ENCODE measurements around the gene RAD51AP2.
A peak's percentile ranks its signal among the peaks of the same experiment; 100 is the strongest.
"Not testable (repeated sequence)": the region's sequence is repeated elsewhere in the genome, so short reads cannot be mapped to it uniquely, and the experiment has no call there.

The RAD51AP2 gene

GRCh38 chr2:17518212-17519154 is at the start of gene RAD51AP2:
TSS of gene RAD51AP2 (minus strand) at chr2:17518440. CDS start at chr2:17518415, 25 bp downstream.
- peak; percentile 94 for DNase-seq
- Mint-ChIP-seq H3K27ac (peak within 1 kb of the TSS; percentile 62), H3K36me3 (ENCODE audit: low read depth) (no peaks in the 10 kb centered on the region), H3K27me3 (ENCODE audit: low read depth, poor library complexity) (no peaks in the 10 kb centered on the region), H3K4me1 (peaks cover 27% of the 10 kb centered on the region), H3K4me3 (peak within 1 kb of the TSS; percentile 85), H3K9me3 (no peaks in the 10 kb centered on the region)
- TF ChIP-seq, protein P1, sequence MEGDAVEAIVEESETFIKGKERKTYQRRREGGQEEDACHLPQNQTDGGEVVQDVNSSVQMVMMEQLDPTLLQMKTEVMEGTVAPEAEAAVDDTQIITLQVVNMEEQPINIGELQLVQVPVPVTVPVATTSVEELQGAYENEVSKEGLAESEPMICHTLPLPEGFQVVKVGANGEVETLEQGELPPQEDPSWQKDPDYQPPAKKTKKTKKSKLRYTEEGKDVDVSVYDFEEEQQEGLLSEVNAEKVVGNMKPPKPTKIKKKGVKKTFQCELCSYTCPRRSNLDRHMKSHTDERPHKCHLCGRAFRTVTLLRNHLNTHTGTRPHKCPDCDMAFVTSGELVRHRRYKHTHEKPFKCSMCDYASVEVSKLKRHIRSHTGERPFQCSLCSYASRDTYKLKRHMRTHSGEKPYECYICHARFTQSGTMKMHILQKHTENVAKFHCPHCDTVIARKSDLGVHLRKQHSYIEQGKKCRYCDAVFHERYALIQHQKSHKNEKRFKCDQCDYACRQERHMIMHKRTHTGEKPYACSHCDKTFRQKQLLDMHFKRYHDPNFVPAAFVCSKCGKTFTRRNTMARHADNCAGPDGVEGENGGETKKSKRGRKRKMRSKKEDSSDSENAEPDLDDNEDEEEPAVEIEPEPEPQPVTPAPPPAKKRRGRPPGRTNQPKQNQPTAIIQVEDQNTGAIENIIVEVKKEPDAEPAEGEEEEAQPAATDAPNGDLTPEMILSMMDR (IDR thresholded peaks at IDR 0.05): no peak

DNA sequence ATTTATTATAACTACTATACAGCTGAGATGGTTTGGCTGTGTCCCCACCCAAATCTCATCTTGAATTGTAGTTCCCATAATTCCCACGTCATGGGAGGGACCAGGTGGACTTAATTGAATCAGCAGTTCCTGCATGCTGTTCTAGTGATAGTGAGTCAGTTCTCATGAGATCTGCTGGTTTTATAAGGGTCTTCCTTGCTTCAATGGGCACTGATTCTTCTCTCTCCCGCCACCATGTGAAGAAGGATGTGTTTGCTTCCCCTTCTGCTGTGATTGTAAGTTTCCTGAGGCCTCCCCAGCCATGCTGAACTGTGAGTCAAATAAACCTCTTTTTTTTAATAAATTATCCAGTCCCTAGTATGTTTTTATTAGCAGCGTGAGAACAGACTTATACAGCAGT is 47.5 kb upstream of the RAD51AP2 start:
- H3K27ac Mint-ChIP-seq; DNase-seq; H3K4me3 Mint-ChIP-seq; H3K36me3 Mint-ChIP-seq (ENCODE audit: low read depth); H3K27me3 Mint-ChIP-seq (ENCODE audit: low read depth, poor library complexity); H3K4me1 Mint-ChIP-seq; H3K9me3 Mint-ChIP-seq: not testable (repeated sequence)

DNA sequence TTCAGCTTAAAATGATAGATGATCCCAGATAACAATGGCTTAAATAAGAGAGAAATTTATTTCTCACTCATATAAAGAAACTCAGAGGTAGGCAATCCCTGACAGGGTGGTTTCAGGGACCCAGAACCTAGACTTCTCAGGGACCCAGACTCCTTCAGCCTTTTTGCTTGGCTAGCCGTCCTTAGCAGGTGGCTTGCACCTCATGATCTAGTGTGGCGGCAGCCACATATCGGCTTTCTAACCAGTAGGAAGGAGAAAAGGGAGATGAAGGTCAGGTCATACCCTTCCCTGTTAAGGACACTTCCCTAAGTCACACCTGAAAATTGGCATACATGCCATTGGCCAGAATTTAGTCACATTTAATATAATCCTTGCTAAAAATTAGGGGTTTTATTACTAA is 40.6 kb upstream of the RAD51AP2 start:
- Mint-ChIP-seq H3K9me3 (no peaks in the 10 kb centered on the region), H3K27ac (no peak overlapping the region), H3K27me3 (ENCODE audit: low read depth, poor library complexity) (peaks cover 3% of the 10 kb centered on the region), H3K36me3 (ENCODE audit: low read depth) (no peaks in the 10 kb centered on the region), H3K4me1 (peaks cover 9% of the 10 kb centered on the region), H3K4me3 (no peak overlapping the region)
- TF ChIP-seq, protein P1 (IDR thresholded peaks at IDR 0.05): no peak
- DNase-seq: no peak

GRCh38 chr2:17558053-17558452 is 39.8 kb upstream of the RAD51AP2 start:
- Mint-ChIP-seq H3K4me1 (peaks cover 9% of the 10 kb centered on the region), H3K9me3 (no peaks in the 10 kb centered on the region), H3K27ac (no peak overlapping the region), H3K27me3 (ENCODE audit: low read depth, poor library complexity) (peaks cover 3% of the 10 kb centered on the region), H3K36me3 (ENCODE audit: low read depth) (no peaks in the 10 kb centered on the region), H3K4me3 (no peak overlapping the region)
- no peak for DNase-seq
- TF ChIP-seq, protein P1 (IDR thresholded peaks at IDR 0.05): no peak

DNA sequence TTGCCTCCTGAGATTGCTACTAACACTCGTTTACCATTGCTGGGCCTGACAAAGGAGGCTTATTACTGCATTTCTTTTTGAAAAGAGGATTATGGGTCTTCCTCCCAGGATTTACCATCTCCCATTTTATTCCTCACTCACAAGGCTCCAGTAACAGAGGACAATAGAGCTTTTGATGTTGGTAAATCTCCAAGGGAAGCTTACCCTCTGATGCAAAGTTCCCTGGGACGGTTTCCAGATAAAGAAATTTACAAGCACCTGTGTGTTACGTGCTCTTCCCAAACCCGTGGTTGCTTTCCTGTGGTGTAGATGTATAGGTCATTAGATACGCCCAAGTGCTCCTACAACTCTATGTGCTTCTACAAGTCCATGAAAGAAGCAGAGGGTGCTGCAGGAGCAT is 39.4 kb upstream of the RAD51AP2 start:
- TF ChIP-seq, protein P1 (IDR thresholded peaks at IDR 0.05): no peak
- Mint-ChIP-seq H3K27me3 (ENCODE audit: low read depth, poor library complexity) (peaks cover 3% of the 10 kb centered on the region), H3K4me3 (no peak overlapping the region), H3K4me1 (peaks cover 9% of the 10 kb centered on the region), H3K9me3 (no peaks in the 10 kb centered on the region), H3K27ac (no peak overlapping the region), H3K36me3 (ENCODE audit: low read depth) (no peaks in the 10 kb centered on the region)
- no peak for DNase-seq

DNA sequence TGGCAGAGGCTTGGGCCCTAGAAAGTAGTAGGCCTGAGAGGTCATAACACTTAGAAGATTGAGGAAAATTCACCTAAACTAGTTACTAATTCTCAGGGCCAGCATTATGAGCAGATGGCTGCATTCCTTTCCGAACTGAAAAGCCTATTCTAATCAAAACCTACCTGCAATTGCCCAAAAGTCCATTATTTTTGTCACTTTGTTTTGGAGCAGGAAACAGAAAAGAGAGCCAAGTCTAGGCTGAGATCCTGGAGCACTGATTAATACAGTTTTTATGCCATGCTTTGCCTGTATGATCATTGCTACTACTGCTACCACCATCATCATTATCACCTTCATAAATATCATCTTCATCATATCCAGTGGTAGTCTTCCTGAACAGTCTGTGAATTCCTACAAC is 36.9 kb upstream of the RAD51AP2 start:
- no peaks in the 10 kb centered on the region for H3K36me3 Mint-ChIP-seq (ENCODE audit: low read depth)
- peaks cover 9% of the 10 kb centered on the region for H3K4me1 Mint-ChIP-seq
- peaks cover 3% of the 10 kb centered on the region for H3K27me3 Mint-ChIP-seq (ENCODE audit: low read depth, poor library complexity)
- no peak for DNase-seq
- no peak overlapping the region for H3K4me3 Mint-ChIP-seq
- TF ChIP-seq, protein P1 (IDR thresholded peaks at IDR 0.05): no peak
- no peaks in the 10 kb centered on the region for H3K9me3 Mint-ChIP-seq
- H3K27ac Mint-ChIP-seq: no peak overlapping the region

Measured in nephron progenitor cell (in vitro differentiated cells).